Stimulated activated CD4-positive, alpha-beta T cell treated with anti-CD3 and anti-CD28 coated beads, Interleukin-1b, Interleukin-23, amount 100 ng/mL, for 4 hours (primary cell): ENCODE measurements around the gene ZFHX3.

Source experiments
- DNase-seq, 2 donors: peaks; one replicate each; pipeline ENCODE4 v3.0.0-alpha.2; 2020; ENCODE audit warnings: low read depth in 2 of 2

ZFHX3 gene

GRCh38 chr16:73057291-73058210, 9.6 kb upstream of the ZFHX3 start:
- DNase-seq = no peak

GRCh38 chr16:73056921-73057290, 9.0 kb upstream of the ZFHX3 start:
- no peak for DNase-seq

- DNase-seq = no peak
Measured at GRCh38 chr16:73056448-73056847, 8.5 kb upstream of the ZFHX3 start.

- DNase-seq = no peak
Measured at GRCh38 chr16:73054813-73055482, 7.0 kb upstream of the ZFHX3 start.

- no peak for DNase-seq
Measured at GRCh38 chr16:73054498-73054812, 6.5 kb upstream of the ZFHX3 start.

- DNase-seq = no peak
Measured at GRCh38 chr16:73054125-73054484, 6.2 kb upstream of the ZFHX3 start.

GRCh38 chr16:73053364-73054124, 5.6 kb upstream of the ZFHX3 start:
- DNase-seq = no peak

GRCh38 chr16:73053038-73053363, 5.1 kb upstream of the ZFHX3 start:
- no peak for DNase-seq

- no peak for DNase-seq
Measured at GRCh38 chr16:73052576-73052975, 4.6 kb upstream of the ZFHX3 start.

GRCh38 chr16:73051961-73052360, 4.0 kb upstream of the ZFHX3 start:
- DNase-seq = no peak

GRCh38 chr16:73051226-73051625, 3.3 kb upstream of the ZFHX3 start:
- DNase-seq = no peak

- no peak for DNase-seq
Measured at GRCh38 chr16:73050201-73051099, 2.5 kb upstream of the ZFHX3 start.

- no peak for DNase-seq
Measured at GRCh38 chr16:73049511-73049910, 1.6 kb upstream of the ZFHX3 start.

GRCh38 chr16:73049091-73049490, 1.2 kb upstream of the ZFHX3 start:
- DNase-seq = no peak

GRCh38 chr16:73048292-73049080, 558 bp upstream of the ZFHX3 start:
- DNase-seq = no peak

GRCh38 chr16:73047221-73047535, 750 bp downstream of the ZFHX3 start:
- DNase-seq = no peak

- no peak for DNase-seq
Measured at GRCh38 chr16:73046849-73047214, 1.1 kb downstream of the ZFHX3 start.

GRCh38 chr16:73046202-73046848, 1.6 kb downstream of the ZFHX3 start:
- DNase-seq = no peak

- DNase-seq = no peak
Measured at GRCh38 chr16:73043828-73044467, 4.0 kb downstream of the ZFHX3 start.

GRCh38 chr16:73042807-73043206, 5.1 kb downstream of the ZFHX3 start:
- DNase-seq = no peak
